WTC11 (cell line): ENCODE results near the gene C2orf76. TPM values are rescaled to one million over a fixed set of nuclear protein-coding genes. Genes with fewer than 3 reads are reported as not detected.

Experiments
- ATAC-seq: fragments of 200-7000 bp; cut with Tn5 transposase; 2 replicates; pipeline ENCODE4 v1.10.0; 2021; ENCODE audit warnings: mild to moderate bottlenecking, moderate library complexity
- CTCF ChIA-PET: fragments of 300-600 bp; sonication (Branson Sonifier 250); formaldehyde crosslinking; loops from one replicate; lab custom pipeline; 2021; ENCODE audit warnings: antibody characterized with exemption; lab: Charles Lee
- POLR2A ChIA-PET: fragments of 350-600 bp; sonication (Branson Sonifier 250); formaldehyde crosslinking; loops from one replicate; lab custom pipeline; 2021; ENCODE audit warnings: antibody characterized with exemption; lab: Charles Lee
- DNase-seq: peaks from one replicate; pipeline ENCODE4 v3.0.0; 2021; ENCODE audit warnings: low spot score
- H3K27ac Mint-ChIP-seq: 2 replicates; pipeline ENCODE4 v1.8.0; 2021; ENCODE audit warnings: mixed read lengths
- H3K27me3 Mint-ChIP-seq: 2 replicates; pipeline ENCODE4 v1.8.0; 2021; ENCODE audit warnings: low read depth, mild to moderate bottlenecking, moderate library complexity, mixed read lengths
- H3K36me3 Mint-ChIP-seq: 2 replicates; pipeline ENCODE4 v1.8.0; 2021; ENCODE audit warnings: mixed read lengths
- H3K4me1 Mint-ChIP-seq: 2 replicates; pipeline ENCODE4 v1.8.0; 2022; ENCODE audit warnings: mixed read lengths
- H3K4me3 Mint-ChIP-seq: 2 replicates; pipeline ENCODE4 v1.8.0; 2021; ENCODE audit warnings: mild to moderate bottlenecking, moderate library complexity, mixed read lengths
- H3K9me3 Mint-ChIP-seq: 2 replicates; pipeline ENCODE4 v1.8.0; 2021; ENCODE audit warnings: mixed read lengths
- ATF3 ChIP-seq: sonication (generic); formaldehyde crosslinking; conservative IDR thresholded peaks from 2 replicates; pipeline ENCODE4 v1.8.1; 2022; ENCODE audit warnings: mild to moderate bottlenecking, missing genetic modification reagents
- CREB1 ChIP-seq: sonication (generic); formaldehyde crosslinking; IDR thresholded peaks from 2 replicates; pipeline ENCODE4 v1.8.0; 2023; ENCODE audit warnings: mild to moderate bottlenecking, missing genetic modification reagents
- E2F4 ChIP-seq: sonication (generic); formaldehyde crosslinking; IDR thresholded peaks from 2 replicates; pipeline ENCODE4 v1.8.1; 2022; ENCODE audit warnings: low read depth, mild to moderate bottlenecking, moderate library complexity, missing genetic modification reagents, borderline replicate concordance
- EMX1 ChIP-seq: fragments of 250-450 bp; sonication (Bioruptor Pico); IDR thresholded peaks from 2 replicates; pipeline ENCODE4 v1.8.0; 2021; ENCODE audit warnings: mild to moderate bottlenecking
- ESRRA ChIP-seq: sonication (generic); formaldehyde crosslinking; IDR thresholded peaks from 2 replicates; pipeline ENCODE4 v1.8.1; 2022; ENCODE audit warnings: mild to moderate bottlenecking, missing genetic modification reagents, borderline replicate concordance
- FOXK1 ChIP-seq: sonication (generic); formaldehyde crosslinking; IDR thresholded peaks from 2 replicates; pipeline ENCODE4 v1.8.0; 2022; ENCODE audit warnings: mild to moderate bottlenecking, moderate library complexity, missing genetic modification reagents
- GABPB1 ChIP-seq: sonication (generic); formaldehyde crosslinking; IDR thresholded peaks from 2 replicates; pipeline ENCODE4 v1.8.1; 2023; ENCODE audit warnings: mild to moderate bottlenecking, missing genetic modification reagents
- GTF2I ChIP-seq: fragments of 250-450 bp; sonication (Bioruptor Pico); conservative IDR thresholded peaks from 2 replicates; pipeline ENCODE4 v1.4.0; 2021; ENCODE audit warnings: mild to moderate bottlenecking
- HMGXB4 ChIP-seq: sonication (generic); formaldehyde crosslinking; IDR thresholded peaks from 2 replicates; pipeline ENCODE4 v1.8.1; 2023; ENCODE audit warnings: mild to moderate bottlenecking, moderate library complexity, missing genetic modification reagents
- JAZF1 ChIP-seq: fragments of 250-450 bp; sonication (Bioruptor Pico); IDR thresholded peaks from 2 replicates; pipeline ENCODE4 v1.9.0; 2021; ENCODE audit warnings: moderate library complexity, mild to moderate bottlenecking, inconsistent platforms
- JUN ChIP-seq: sonication (generic); formaldehyde crosslinking; IDR thresholded peaks from 2 replicates; pipeline ENCODE4 v1.8.0; 2023; ENCODE audit warnings: mild to moderate bottlenecking, missing genetic modification reagents
- NFATC4 ChIP-seq: fragments of 250-450 bp; sonication (Bioruptor Pico); IDR thresholded peaks from 2 replicates; pipeline ENCODE4 v1.9.0; 2021; ENCODE audit warnings: mild to moderate bottlenecking
- PRRX2 ChIP-seq: fragments of 250-450 bp; sonication (Bioruptor Pico); IDR thresholded peaks from 2 replicates; pipeline ENCODE4 v1.8.0; 2021; ENCODE audit warnings: mild to moderate bottlenecking
- RORB ChIP-seq: fragments of 250-450 bp; sonication (Bioruptor Pico); IDR thresholded peaks from 2 replicates; pipeline ENCODE4 v1.9.0; 2021; ENCODE audit warnings: mild to moderate bottlenecking
- TEAD1 ChIP-seq: sonication (generic); formaldehyde crosslinking; IDR thresholded peaks from 2 replicates; pipeline ENCODE4 v1.8.0; 2022; ENCODE audit warnings: mild to moderate bottlenecking, missing genetic modification reagents
- TEAD4 ChIP-seq: sonication (generic); formaldehyde crosslinking; IDR thresholded peaks from 2 replicates; pipeline ENCODE4 v1.8.0; 2022; ENCODE audit warnings: mild to moderate bottlenecking, missing genetic modification reagents
- USF1 ChIP-seq: sonication (generic); formaldehyde crosslinking; IDR thresholded peaks from 2 replicates; pipeline ENCODE4 v1.8.0; 2022; ENCODE audit warnings: mild to moderate bottlenecking, missing genetic modification reagents
- USF2 ChIP-seq: sonication (generic); formaldehyde crosslinking; IDR thresholded peaks from 2 replicates; pipeline ENCODE4 v1.8.1; 2023; ENCODE audit warnings: mild to moderate bottlenecking, missing genetic modification reagents, moderate library complexity
- ZMAT4 ChIP-seq: fragments of 250-450 bp; sonication (Bioruptor Pico); IDR thresholded peaks from 2 replicates; pipeline ENCODE4 v1.9.0; 2021; ENCODE audit warnings: mild to moderate bottlenecking
- ZNF138 ChIP-seq: sonication (generic); formaldehyde crosslinking; conservative IDR thresholded peaks from 2 replicates; pipeline ENCODE4 v1.8.1; 2022; ENCODE audit warnings: mild to moderate bottlenecking, moderate library complexity, missing genetic modification reagents
- ZNF281 ChIP-seq: sonication (generic); formaldehyde crosslinking; IDR thresholded peaks from 2 replicates; pipeline ENCODE4 v1.8.0; 2023; ENCODE audit warnings: mild to moderate bottlenecking, missing genetic modification reagents
- ZNF317 ChIP-seq: sonication (generic); formaldehyde crosslinking; IDR thresholded peaks from 2 replicates; pipeline ENCODE4 v1.8.1; 2023; ENCODE audit warnings: low read depth, mild to moderate bottlenecking, moderate library complexity, missing genetic modification reagents, borderline replicate concordance
- ZNF396 ChIP-seq: fragments of 250-450 bp; sonication (Bioruptor Pico); IDR thresholded peaks from 2 replicates; pipeline ENCODE4 v1.8.0; 2021; ENCODE audit warnings: mild to moderate bottlenecking, moderate library complexity, borderline replicate concordance
- ZNF416 ChIP-seq: fragments of 250-450 bp; sonication (Bioruptor Pico); IDR thresholded peaks from 2 replicates; pipeline ENCODE4 v1.9.0; 2021; ENCODE audit warnings: mild to moderate bottlenecking, inconsistent platforms
- ZNF671 ChIP-seq: fragments of 250-450 bp; sonication (Bioruptor Pico); IDR thresholded peaks from 2 replicates; pipeline ENCODE4 v1.8.0; 2021; ENCODE audit warnings: mild to moderate bottlenecking
- total RNA-seq: library from RNA; stranded (reverse); gene quantifications from 3 replicates; pipeline ENCODE4 v1.2.3, GENCODE V29; 2021

Gene C2orf76
- total RNA-seq, 1 experiment from 2014 or later = 4.4 TPM

- TF ChIP-seq ZNF281 (CRISPR knock-in tag) = no peak
- TF ChIP-seq, all 79 proteins: peak for 0
Observed at GRCh38 chr2:119332953-119333352, 33.7 kb downstream of the C2orf76 start (continued).

- POLR2A ChIA-PET = no interaction called here
- no peak for DNase-seq
- TF ChIP-seq ZMAT4 (CRISPR knock-in tag) (no peak), FOXK1 (CRISPR knock-in tag) (no peak), ZNF317 (no peak), TEAD1 (CRISPR knock-in tag) (no peak)
- TF ChIP-seq, all 79 proteins: peak for 0
- H3K4me1 Mint-ChIP-seq = no peaks in the 10 kb centered on the region
- H3K36me3 Mint-ChIP-seq = no peaks in the 10 kb centered on the region
- no peaks in the 10 kb centered on the region for H3K27me3 Mint-ChIP-seq
- CTCF ChIA-PET = no interaction called here
- H3K9me3 Mint-ChIP-seq = no peaks in the 10 kb centered on the region
- no peak overlapping the region for H3K4me3 Mint-ChIP-seq
- ATAC-seq = no peak
- H3K27ac Mint-ChIP-seq = no peak overlapping the region
Observed at GRCh38 chr2:119327431-119327830, 39.2 kb downstream of the C2orf76 start.

GRCh38 chr2:119326938-119327337 lies 39.7 kb downstream of the C2orf76 start:
- Mint-ChIP-seq H3K27ac (no peak overlapping the region), H3K27me3 (no peaks in the 10 kb centered on the region), H3K4me1 (no peaks in the 10 kb centered on the region), H3K4me3 (no peak overlapping the region), H3K9me3 (no peaks in the 10 kb centered on the region), H3K36me3 (no peaks in the 10 kb centered on the region)
- ATAC-seq (no peak), DNase-seq (no peak)
- TF ChIP-seq JUN (CRISPR knock-in tag) = no peak
- TF ChIP-seq RORB (CRISPR knock-in tag) = no peak
- TF ChIP-seq EMX1 (CRISPR knock-in tag) = no peak
- TF ChIP-seq JAZF1 (CRISPR knock-in tag) = no peak
- no peak for TF ChIP-seq ATF3 (CRISPR knock-in tag)
- no peak for TF ChIP-seq USF2 (CRISPR knock-in tag)
- no peak for TF ChIP-seq ZNF138
- ChIA-PET CTCF (no interaction called here), POLR2A (no interaction called here)

GRCh38 chr2:119324685-119325270 lies 41.9 kb downstream of the C2orf76 start:
- no peaks in the 10 kb centered on the region for H3K27me3 Mint-ChIP-seq
- ATAC-seq (no peak), DNase-seq (no peak)
- H3K36me3 Mint-ChIP-seq = no peaks in the 10 kb centered on the region
- H3K4me3 Mint-ChIP-seq = no peak overlapping the region
- POLR2A ChIA-PET = interaction anchor here (0.7 kb wide), 1 partner anchor 85 kb away, joined by 3 read pairs; no protein-coding TSS in a partner anchor
- no peaks in the 10 kb centered on the region for H3K9me3 Mint-ChIP-seq
- H3K27ac Mint-ChIP-seq = no peak overlapping the region
- H3K4me1 Mint-ChIP-seq = no peaks in the 10 kb centered on the region
- CTCF ChIA-PET = interaction anchor here (0.8 to 1.5 kb wide), 3 partner anchors 13 to 152 kb away, joined by 3 to 4 read pairs (median 4); no protein-coding TSS in a partner anchor
- no peak for TF ChIP-seq ESRRA (CRISPR knock-in tag)
- TF ChIP-seq GTF2I (CRISPR knock-in tag) = no peak
- TF ChIP-seq CREB1 (CRISPR knock-in tag) = no peak
- TF ChIP-seq E2F4 (CRISPR knock-in tag) = no peak
- TF ChIP-seq NFATC4 = no peak
- TF ChIP-seq ZNF396 = no peak
- TF ChIP-seq PRRX2 (CRISPR knock-in tag) = no peak
- no peak for TF ChIP-seq TEAD4 (CRISPR knock-in tag)
- TF ChIP-seq GABPB1 = no peak
- no peak for TF ChIP-seq HMGXB4 (CRISPR knock-in tag)
- no peak for TF ChIP-seq USF1 (CRISPR knock-in tag)
- no peak for TF ChIP-seq ZNF671 (CRISPR knock-in tag)
- TF ChIP-seq ZNF416 (CRISPR knock-in tag) = no peak
- TF ChIP-seq FOXK1 (CRISPR knock-in tag) = no peak
